Uterus (tissue), 2 donors: ENCODE data around the gene PHC2.

Source experiments
- CTCF ChIP-seq, 4 experiments: fragments of 200-600 bp in 2 of 4; fragments of 450-650 bp in 2 of 4; sonication (generic) in 2 of 4; IDR thresholded peaks; one replicate each; pipeline ENCODE4 v1.5.1; 2016 to 2019; ENCODE audit warnings: antibody characterized with exemption in 4 of 4, mild to moderate bottlenecking in 2 of 4, moderate library complexity in 1 of 4
- POLR2A ChIP-seq, 2 donors: fragments of 450-650 bp; IDR thresholded peaks; one replicate each; pipeline ENCODE4 v1.6.1; 2016; ENCODE audit warnings: antibody characterized with exemption in 2 of 2, mild to moderate bottlenecking in 1 of 2, moderate library complexity in 1 of 2

DNA sequence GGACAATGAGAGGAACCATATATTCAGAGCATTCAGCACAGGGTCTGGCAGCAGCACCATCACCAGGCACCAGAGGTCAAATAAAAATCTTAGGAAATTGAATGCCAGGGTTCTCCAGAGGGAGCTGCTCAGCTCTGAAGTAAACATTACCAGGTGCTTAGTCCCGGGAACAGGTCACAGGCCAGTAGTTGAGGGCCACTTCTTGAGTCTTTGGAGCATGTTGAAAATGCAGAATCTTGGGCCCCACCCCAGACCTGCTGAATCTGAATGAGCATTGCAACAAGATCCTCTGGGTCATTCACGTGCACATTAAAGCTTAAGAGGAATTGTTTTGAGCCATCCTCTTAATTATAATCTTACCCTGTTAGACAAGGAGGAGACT lies 33.8 kb downstream of the PHC2 start:
- TF ChIP-seq POLR2A (IDR thresholded peaks at IDR 0.05), result no peak
- TF ChIP-seq CTCF (IDR thresholded peaks at IDR 0.05), result no peak
